ENCODE data around the gene AKR1B15.
"Not testable (repeated sequence)": the region's sequence is repeated elsewhere in the genome, so short reads cannot be mapped to it uniquely, and the experiment has no call there.

The AKR1B15 gene

GRCh38 chr7:134532180-134532953, 16.5 kb upstream of the AKR1B15 start:
- in situ Hi-C loops (cut with HindIII; ENCODE audit: low sequenced_read_pairs): no loop called here

DNA sequence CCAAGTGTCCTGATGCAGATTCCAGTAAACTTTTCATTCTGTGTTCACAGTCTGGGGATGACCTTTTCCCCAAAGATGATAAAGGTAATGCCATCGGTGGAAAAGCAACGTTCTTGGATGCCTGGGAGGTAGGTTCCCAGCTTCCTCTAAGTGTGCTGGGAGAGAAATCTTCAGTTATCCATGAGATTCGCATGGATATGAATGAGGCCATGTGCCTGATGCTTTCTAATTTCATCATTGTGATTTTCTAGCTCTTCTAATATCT, 16.0 kb upstream of the AKR1B15 start:
- in situ Hi-C loops (cut with HindIII; ENCODE audit: low sequenced_read_pairs): no loop called here

- in situ Hi-C loops (cut with HindIII; ENCODE audit: low sequenced_read_pairs): no loop called here
These were observed 15.6 kb upstream of the AKR1B15 start for GRCh38 chr7:134533288-134533771.

GRCh38 chr7:134534633-134535032, 14.3 kb upstream of the AKR1B15 start:
- in situ Hi-C loops (cut with HindIII; ENCODE audit: low sequenced_read_pairs): no loop called here

DNA sequence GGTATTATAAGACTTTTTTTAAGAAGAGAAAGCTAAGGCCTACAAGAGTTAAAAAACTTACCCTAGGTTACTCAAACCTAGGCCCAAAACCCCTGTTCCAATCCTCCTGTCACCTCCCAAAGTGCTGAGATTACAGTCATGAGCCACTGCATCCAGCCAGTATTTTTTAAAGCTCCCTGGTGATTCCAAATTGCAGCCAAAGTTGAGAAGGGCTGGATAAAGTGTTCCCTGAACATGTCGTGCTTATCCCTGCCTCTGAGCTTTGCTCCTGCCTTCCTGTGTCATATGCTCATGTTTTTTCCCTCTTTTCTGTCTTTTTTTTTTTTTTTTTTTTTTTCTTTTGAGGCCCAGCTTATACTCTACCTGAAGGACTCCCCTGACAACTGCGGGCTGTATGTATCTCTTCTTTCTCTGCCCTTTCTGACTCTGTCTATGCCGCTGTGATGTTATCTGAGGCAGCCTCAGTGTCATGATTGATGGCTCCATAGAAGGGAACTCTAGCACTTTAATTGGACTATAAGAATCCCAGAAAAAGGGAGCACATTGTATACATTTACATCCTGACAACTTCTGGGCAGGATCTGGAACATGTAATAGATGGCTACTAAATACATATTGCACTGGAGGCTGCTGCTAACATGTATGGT, 13.5 kb upstream of the AKR1B15 start:
- in situ Hi-C loops (cut with HindIII; ENCODE audit: low sequenced_read_pairs): no loop called here

GRCh38 chr7:134535919-134536299, 13.0 kb upstream of the AKR1B15 start:
- in situ Hi-C loops (cut with HindIII; ENCODE audit: low sequenced_read_pairs): no loop called here

- in situ Hi-C loops (cut with HindIII; ENCODE audit: low sequenced_read_pairs): not testable (repeated sequence)
These were observed 12.4 kb upstream of the AKR1B15 start for GRCh38 chr7:134536558-134536957.

DNA sequence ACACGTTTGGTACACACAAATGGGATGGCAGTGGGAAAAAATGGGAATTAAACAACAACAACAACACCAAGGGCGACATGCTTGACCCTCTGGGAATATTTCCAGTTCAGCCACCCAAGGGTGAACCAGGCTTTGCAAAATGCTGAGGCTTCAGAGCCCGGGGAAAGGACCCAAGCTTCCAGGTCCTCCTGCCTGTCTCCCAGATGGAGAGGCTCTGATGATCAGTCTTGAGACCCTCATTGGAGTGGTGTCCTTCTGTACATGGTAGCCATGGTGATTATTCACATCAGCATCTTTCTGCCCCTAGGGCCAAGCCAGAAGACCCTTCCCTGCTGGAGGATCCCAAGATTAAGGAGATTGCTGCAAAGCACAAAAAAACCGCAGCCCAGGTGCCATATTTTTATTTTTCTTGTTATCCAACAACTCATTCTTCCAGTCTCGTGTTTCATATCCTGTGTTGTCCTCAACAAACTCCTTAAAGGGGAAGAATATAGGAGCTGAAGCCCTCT, 11.6 kb upstream of the AKR1B15 start:
- in situ Hi-C loops (cut with HindIII; ENCODE audit: low sequenced_read_pairs): not testable (repeated sequence)

- in situ Hi-C loops (cut with HindIII; ENCODE audit: low sequenced_read_pairs): loop anchor here (10.0 kb wide), 1 partner anchor 105 kb away; no protein-coding TSS in a partner anchor
These were observed 9.4 kb upstream of the AKR1B15 start for GRCh38 chr7:134539380-134540004.

GRCh38 chr7:134541501-134542194, 7.3 kb upstream of the AKR1B15 start:
- in situ Hi-C loops (cut with HindIII; ENCODE audit: low sequenced_read_pairs): loop anchor here (10.0 kb wide), 1 partner anchor 107 kb away; no protein-coding TSS in a partner anchor

DNA sequence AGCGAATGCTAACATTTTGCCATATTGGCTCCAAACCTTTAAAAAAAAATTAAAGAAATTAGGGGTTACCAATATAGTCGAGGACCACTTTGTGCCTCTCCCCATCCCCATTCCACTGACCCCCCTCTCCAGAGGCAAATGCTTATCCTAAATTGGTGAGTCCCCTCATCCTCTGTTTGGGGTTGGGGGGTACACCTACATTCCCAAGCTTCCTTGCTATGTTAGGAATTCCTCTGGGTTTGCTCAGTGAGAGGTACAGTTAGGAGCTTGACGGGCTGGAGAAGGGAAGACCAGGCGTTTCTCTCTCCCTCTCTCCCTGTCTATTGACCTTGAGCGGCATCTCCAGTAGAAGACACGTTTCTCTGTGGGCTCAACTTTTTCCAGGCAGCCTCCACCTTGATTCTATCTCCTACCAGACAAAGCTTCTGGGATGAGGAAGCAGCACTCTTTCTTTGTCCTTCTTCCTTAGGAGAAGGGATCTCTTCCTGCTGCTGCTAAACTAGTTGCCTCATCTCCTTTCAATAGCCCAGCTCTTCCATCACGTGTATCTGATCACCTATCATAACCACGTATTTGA, 6.6 kb upstream of the AKR1B15 start:
- in situ Hi-C loops (cut with HindIII; ENCODE audit: low sequenced_read_pairs): loop anchor here (10.0 kb wide), 1 partner anchor 107 kb away; no protein-coding TSS in a partner anchor

GRCh38 chr7:134545380-134545779, 3.5 kb upstream of the AKR1B15 start:
- in situ Hi-C loops (cut with HindIII; ENCODE audit: low sequenced_read_pairs): loop anchor here (10.0 kb wide), 1 partner anchor 111 kb away; no protein-coding TSS in a partner anchor

DNA sequence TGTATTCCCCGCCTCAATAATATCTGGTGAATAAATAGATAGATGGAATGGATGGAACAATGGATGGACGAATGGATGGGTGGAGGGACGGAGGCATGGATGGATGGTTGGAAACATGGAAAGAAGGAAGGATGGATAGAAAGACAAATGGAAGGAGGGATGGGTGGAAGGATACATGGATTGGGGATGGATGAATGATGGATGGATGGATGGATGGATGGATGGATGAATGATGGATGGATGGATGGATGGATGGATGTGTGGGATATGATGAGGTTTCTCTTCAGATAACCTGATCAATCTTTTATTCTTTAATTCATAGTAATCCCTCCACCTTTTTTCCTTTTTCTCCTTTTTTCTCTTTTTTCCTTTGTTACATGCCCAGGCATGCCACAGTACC, 3.0 kb upstream of the AKR1B15 start:
- in situ Hi-C loops (cut with HindIII; ENCODE audit: low sequenced_read_pairs): loop anchor here (10.0 kb wide), 1 partner anchor 111 kb away; no protein-coding TSS in a partner anchor

DNA sequence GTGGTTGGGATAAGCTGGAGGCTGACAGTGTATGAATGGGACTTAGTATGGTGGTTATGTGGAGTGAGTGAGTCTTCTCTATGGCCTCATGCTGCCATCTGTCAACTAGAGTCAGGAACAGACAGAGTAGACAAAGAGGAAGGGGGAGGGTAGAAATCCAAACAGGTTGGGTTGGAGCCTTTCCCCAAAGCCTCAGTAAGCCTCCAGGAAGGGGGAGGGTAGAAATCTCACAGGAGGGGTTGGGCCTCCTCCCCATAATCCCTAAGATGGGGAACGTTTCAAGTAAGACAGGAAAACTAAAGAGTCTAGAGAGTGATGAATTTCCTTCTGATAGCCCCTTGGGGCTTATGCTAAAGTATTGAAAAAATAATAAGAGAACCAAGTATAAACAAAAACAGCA, 2.0 kb upstream of the AKR1B15 start:
- in situ Hi-C loops (cut with HindIII; ENCODE audit: low sequenced_read_pairs): loop anchor here (10.0 kb wide), 1 partner anchor 112 kb away; no protein-coding TSS in a partner anchor

- in situ Hi-C loops (cut with HindIII; ENCODE audit: low sequenced_read_pairs): loop anchor here (10.0 kb wide), 1 partner anchor 113 kb away; no protein-coding TSS in a partner anchor
These were observed 1.4 kb upstream of the AKR1B15 start for GRCh38 chr7:134547397-134548054.

GRCh38 chr7:134549366-134549765, 456 bp downstream of the AKR1B15 start:
- in situ Hi-C loops (cut with HindIII; ENCODE audit: low sequenced_read_pairs): loop anchor here (10.0 kb wide), 1 partner anchor 115 kb away; no protein-coding TSS in a partner anchor

DNA sequence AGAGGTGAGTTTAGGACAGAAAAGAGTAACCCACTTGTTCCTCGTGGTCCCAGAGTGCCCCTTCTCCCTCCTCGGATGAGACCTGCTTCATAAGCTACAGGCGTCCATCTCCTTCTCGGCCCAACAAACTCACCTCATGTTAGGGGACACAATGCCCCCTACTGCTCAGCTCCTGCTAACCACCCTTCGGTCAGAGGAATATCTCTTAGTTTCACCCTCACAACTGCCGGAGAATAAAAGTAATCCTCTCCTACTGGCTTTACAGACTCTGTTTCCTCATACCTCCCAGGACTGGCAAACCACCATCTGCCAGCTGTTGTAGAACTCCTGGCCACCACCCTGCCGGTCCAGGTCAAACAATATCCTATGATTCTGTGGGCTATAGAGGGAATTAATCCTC, 3.2 kb downstream of the AKR1B15 start:
- in situ Hi-C loops (cut with HindIII; ENCODE audit: low sequenced_read_pairs): no loop called here

GRCh38 chr7:134553976-134554375, 5.1 kb downstream of the AKR1B15 start:
- in situ Hi-C loops (cut with HindIII; ENCODE audit: low sequenced_read_pairs): no loop called here

DNA sequence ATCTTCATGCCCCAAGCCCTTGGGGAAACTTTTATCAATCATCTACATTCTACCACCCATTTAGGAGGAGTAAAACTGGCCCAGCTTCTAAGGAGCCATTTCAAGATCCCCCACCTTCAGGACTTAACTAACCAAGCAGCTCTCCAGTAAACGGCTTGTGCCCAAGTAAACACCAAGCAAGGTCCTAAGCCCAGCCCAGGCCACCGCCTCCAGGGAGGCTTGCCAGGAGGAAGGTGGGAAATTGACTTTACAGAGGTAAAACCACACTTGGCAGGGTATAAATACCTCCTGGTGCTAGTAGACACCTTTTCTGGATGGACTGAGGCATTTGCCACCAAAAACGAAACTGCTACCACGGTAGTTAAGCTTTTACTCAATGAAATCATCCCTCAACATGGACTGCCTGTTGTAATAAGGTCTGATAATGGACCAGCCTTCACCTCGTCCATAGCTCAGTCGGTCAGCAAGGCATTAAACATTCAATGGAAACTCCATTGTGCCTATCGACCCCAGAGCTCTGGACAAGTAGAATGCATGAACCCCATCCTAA, 5.6 kb downstream of the AKR1B15 start:
- in situ Hi-C loops (cut with HindIII; ENCODE audit: low sequenced_read_pairs): no loop called here

GRCh38 chr7:134557391-134557790, 8.5 kb downstream of the AKR1B15 start:
- in situ Hi-C loops (cut with HindIII; ENCODE audit: low sequenced_read_pairs): no loop called here
